Astrocyte (in vitro differentiated cells and primary cell): ENCODE data around the gene PLEKHF1. TPM values are rescaled to one million over a fixed set of nuclear protein-coding genes. Genes with fewer than 3 reads are reported as not detected.
"Not testable (repeated sequence)": the region's sequence is repeated elsewhere in the genome, so short reads cannot be mapped to it uniquely, and the experiment has no call there.

ENCODE experiments used
- DNase-seq: peaks from one replicate; pipeline ENCODE4 v3.0.0-alpha.2; 2010; ENCODE audit warnings: low read depth
- FAIRE-seq: peaks from 2 replicates; lab custom pipeline; 2011; peaks lifted over from hg19 to GRCh38; lab: Jason Lieb, UNC
- H2AFZ ChIP-seq: 2 replicates; pipeline ENCODE4 v1.6.0; 2012; ENCODE audit warnings: low read depth, low read length, inconsistent platforms
- H3K27ac ChIP-seq: 2 replicates; pipeline ENCODE4 v1.5.1; 2011; ENCODE audit warnings: low read depth, low read length, inconsistent platforms
- H3K27me3 ChIP-seq: 2 replicates; pipeline ENCODE4 v1.6.0; 2011; ENCODE audit warnings: low read length, inconsistent platforms; ENCODE audit not compliant: insufficient read depth
- H3K36me3 ChIP-seq: 2 replicates; pipeline ENCODE4 v1.5.1; 2011; ENCODE audit warnings: low read length, inconsistent platforms; ENCODE audit not compliant: insufficient read depth
- H3K4me1 ChIP-seq: 2 replicates; pipeline ENCODE4 v1.5.1; 2011; ENCODE audit warnings: low read length, inconsistent platforms; ENCODE audit not compliant: insufficient read depth
- H3K4me2 ChIP-seq: 2 replicates; pipeline ENCODE4 v1.6.0; 2012; ENCODE audit warnings: low read length, inconsistent platforms
- H3K4me3 ChIP-seq: 2 replicates; pipeline ENCODE4 v1.5.1; 2011; ENCODE audit warnings: low read depth, mild to moderate bottlenecking, low read length, inconsistent platforms; ENCODE audit not compliant: insufficient read depth
- H3K79me2 ChIP-seq: 2 replicates; pipeline ENCODE4 v1.6.0; 2012; ENCODE audit warnings: mild to moderate bottlenecking, low read length, inconsistent platforms; ENCODE audit not compliant: insufficient read depth
- H3K9ac ChIP-seq: 2 replicates; pipeline ENCODE4 v1.6.0; 2012; ENCODE audit warnings: mild to moderate bottlenecking, low read length, inconsistent platforms
- H3K9me3 ChIP-seq: 2 replicates; pipeline ENCODE4 v1.5.1; 2012; ENCODE audit warnings: low read depth, mild to moderate bottlenecking, low read length, inconsistent platforms; ENCODE audit not compliant: insufficient read depth
- H4K20me1 ChIP-seq: 2 replicates; pipeline ENCODE4 v1.6.0; 2012; ENCODE audit warnings: low read length, inconsistent platforms; ENCODE audit not compliant: insufficient read depth
- H3K27ac Mint-ChIP-seq: one replicate; pipeline ENCODE4 v1.8.0; 2021; ENCODE audit warnings: mild to moderate bottlenecking, mixed read lengths; ENCODE audit not compliant: unreplicated experiment
- H3K27me3 Mint-ChIP-seq: one replicate; pipeline ENCODE4 v1.8.0; 2021; ENCODE audit warnings: low read depth, mixed read lengths; ENCODE audit not compliant: unreplicated experiment
- H3K36me3 Mint-ChIP-seq: one replicate; pipeline ENCODE4 v1.8.0; 2021; ENCODE audit warnings: low read depth, mixed read lengths; ENCODE audit not compliant: unreplicated experiment
- H3K4me1 Mint-ChIP-seq: one replicate; pipeline ENCODE4 v1.8.0; 2021; ENCODE audit warnings: low read depth, mixed read lengths; ENCODE audit not compliant: unreplicated experiment
- H3K4me3 Mint-ChIP-seq: one replicate; pipeline ENCODE4 v1.8.0; 2021; ENCODE audit warnings: mild to moderate bottlenecking, moderate library complexity, mixed read lengths; ENCODE audit not compliant: unreplicated experiment
- H3K9me3 Mint-ChIP-seq: one replicate; pipeline ENCODE4 v1.8.0; 2021; ENCODE audit warnings: mild to moderate bottlenecking, mixed read lengths; ENCODE audit not compliant: unreplicated experiment
- EZH2 ChIP-seq: IDR thresholded peaks from 2 replicates; pipeline ENCODE4 v1.6.1; 2012; ENCODE audit warnings: mild to moderate bottlenecking, low read length, inconsistent platforms; ENCODE audit not compliant: insufficient read depth
- total RNA-seq: library from RNA; stranded (reverse); gene quantifications from 2 replicates; pipeline ENCODE4 v1.2.1, GENCODE V29; 2021
- TF ChIP-seq, protein P1 (sequence below): IDR thresholded peaks from 2 replicates; pipeline ENCODE4 v1.5.1; 2011; ENCODE audit warnings: low read depth, mild to moderate bottlenecking, inconsistent platforms, low read length, moderate library complexity; ENCODE audit not compliant: insufficient read depth

PLEKHF1 gene
- total RNA-seq, 1 donor from 2014 or later = 13.1 TPM

DNA sequence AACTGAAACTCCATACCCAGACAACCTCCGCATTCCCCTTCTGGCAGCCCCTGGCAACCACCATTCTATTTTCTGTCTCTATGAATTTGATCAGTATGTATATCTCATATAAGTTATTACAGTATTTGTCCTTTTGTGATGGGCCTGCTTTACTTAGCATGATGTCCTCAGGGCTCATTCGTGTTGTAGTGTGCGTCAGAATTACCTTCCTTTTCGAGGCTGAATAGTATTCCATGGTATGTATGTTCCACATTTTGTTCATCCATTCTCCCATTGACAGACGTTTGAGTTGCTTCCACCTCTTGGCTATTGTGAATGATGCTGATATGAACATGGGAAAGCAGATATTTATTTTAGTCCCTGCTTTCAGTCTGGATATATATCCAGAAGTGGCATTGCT, 5.0 kb downstream of the PLEKHF1 start:
- H3K79me2 ChIP-seq = peaks cover 13% of the 10 kb centered on the region
- H3K4me1 Mint-ChIP-seq = peaks cover 23% of the 10 kb centered on the region

DNA sequence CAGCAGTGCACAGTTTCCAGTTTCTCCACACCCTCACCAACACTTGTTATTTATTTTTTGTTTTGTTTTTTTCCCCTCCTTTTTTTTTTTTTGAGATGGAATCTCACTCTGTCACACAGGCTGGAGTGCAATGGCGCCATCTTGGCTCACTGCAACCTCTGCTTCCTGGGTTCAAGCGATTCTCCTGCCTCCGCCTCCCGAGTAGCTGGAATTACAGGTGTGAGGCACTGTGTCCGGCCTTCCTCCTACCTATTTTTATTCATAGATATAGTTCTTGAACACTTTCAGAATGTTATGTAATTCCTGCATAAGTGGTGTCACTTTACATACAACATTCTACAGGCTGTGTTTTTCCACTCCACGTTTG, 5.7 kb downstream of the PLEKHF1 start:
- H3K4me2 ChIP-seq, H3K4me3 ChIP-seq, H3K36me3 ChIP-seq, H3K9me3 ChIP-seq, H3K9ac ChIP-seq, H3K27ac Mint-ChIP-seq, H3K27me3 Mint-ChIP-seq, H3K27me3 ChIP-seq, DNase-seq, H3K27ac ChIP-seq, H2AFZ ChIP-seq, H3K9me3 Mint-ChIP-seq, H3K4me3 Mint-ChIP-seq, FAIRE-seq: not testable (repeated sequence)
- peaks cover 15% of the 10 kb centered on the region for H3K36me3 Mint-ChIP-seq
- H3K4me1 Mint-ChIP-seq = peaks cover 23% of the 10 kb centered on the region
- peaks cover 43% of the 10 kb centered on the region for H4K20me1 ChIP-seq
- peaks cover 18% of the 10 kb centered on the region for H3K4me1 ChIP-seq
- peaks cover 13% of the 10 kb centered on the region for H3K79me2 ChIP-seq

More for the DNA sequence above, 5.0 kb downstream of the PLEKHF1 start:
- H3K4me2 ChIP-seq = no peak overlapping the region
- Mint-ChIP-seq H3K36me3 (peaks cover 15% of the 10 kb centered on the region), H3K4me3 (no peak overlapping the region), H3K27me3 (no peaks in the 10 kb centered on the region), H3K9me3 (no peaks in the 10 kb centered on the region), H3K27ac (no peak overlapping the region)
- peaks cover 39% of the 10 kb centered on the region for H4K20me1 ChIP-seq
- H3K27me3 ChIP-seq = no peaks in the 10 kb centered on the region
- no peak for DNase-seq
- H3K9ac ChIP-seq = no peak overlapping the region
- no peaks in the 10 kb centered on the region for H3K36me3 ChIP-seq
- TF ChIP-seq, protein P1, sequence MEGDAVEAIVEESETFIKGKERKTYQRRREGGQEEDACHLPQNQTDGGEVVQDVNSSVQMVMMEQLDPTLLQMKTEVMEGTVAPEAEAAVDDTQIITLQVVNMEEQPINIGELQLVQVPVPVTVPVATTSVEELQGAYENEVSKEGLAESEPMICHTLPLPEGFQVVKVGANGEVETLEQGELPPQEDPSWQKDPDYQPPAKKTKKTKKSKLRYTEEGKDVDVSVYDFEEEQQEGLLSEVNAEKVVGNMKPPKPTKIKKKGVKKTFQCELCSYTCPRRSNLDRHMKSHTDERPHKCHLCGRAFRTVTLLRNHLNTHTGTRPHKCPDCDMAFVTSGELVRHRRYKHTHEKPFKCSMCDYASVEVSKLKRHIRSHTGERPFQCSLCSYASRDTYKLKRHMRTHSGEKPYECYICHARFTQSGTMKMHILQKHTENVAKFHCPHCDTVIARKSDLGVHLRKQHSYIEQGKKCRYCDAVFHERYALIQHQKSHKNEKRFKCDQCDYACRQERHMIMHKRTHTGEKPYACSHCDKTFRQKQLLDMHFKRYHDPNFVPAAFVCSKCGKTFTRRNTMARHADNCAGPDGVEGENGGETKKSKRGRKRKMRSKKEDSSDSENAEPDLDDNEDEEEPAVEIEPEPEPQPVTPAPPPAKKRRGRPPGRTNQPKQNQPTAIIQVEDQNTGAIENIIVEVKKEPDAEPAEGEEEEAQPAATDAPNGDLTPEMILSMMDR = no peak
- TF ChIP-seq EZH2 = no peak
- H2AFZ ChIP-seq = no peak overlapping the region
- H3K4me3 ChIP-seq = no peak overlapping the region
- peaks cover 25% of the 10 kb centered on the region for H3K4me1 ChIP-seq
- H3K27ac ChIP-seq = no peak overlapping the region
- H3K9me3 ChIP-seq = no peaks in the 10 kb centered on the region
- FAIRE-seq = no peak

DNA sequence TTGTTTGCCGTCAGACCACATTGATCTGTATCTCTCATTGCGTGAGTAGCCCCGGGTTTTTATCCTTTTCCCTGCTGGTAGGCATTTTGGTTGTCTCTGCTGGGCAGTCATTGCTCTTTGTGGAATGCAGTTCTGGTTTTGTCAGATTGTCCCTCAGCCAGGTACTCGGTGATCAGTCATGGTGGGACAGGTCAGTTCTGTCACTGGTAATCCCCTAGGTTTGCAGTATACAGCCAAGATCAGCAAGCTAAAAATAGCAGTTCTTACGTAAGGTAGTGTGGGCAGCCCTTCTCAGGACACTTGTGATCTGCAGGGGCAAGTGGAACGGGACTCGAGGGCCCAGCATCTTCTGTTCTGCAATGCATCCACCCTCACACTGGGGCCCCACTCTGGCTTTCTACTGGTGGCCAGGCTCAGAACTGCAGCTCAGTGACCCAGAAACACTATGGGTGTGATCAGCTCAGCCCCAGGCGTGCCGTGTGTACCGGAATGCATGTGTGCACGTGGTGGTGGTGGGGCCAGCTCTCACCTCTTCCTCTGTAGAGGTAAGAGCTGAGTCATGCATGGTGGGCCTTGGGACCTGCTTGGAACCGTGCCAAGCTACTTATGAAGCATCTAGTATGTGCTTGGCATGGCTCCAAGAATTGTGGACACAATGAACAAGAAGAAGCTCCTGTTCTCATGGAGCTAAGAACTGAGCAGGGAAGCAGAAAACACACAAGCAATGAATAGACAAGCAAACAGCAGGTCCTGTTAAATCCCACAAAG, 6.3 kb downstream of the PLEKHF1 start:
- peaks cover 13% of the 10 kb centered on the region for H3K36me3 Mint-ChIP-seq
- peak; percentile 53 for DNase-seq
- no peaks in the 10 kb centered on the region for H3K9me3 Mint-ChIP-seq
- H3K4me3 ChIP-seq = no peak overlapping the region
- H3K4me1 Mint-ChIP-seq = peaks cover 23% of the 10 kb centered on the region
- peaks cover 13% of the 10 kb centered on the region for H3K79me2 ChIP-seq
- peak overlapping the region; percentile 1 for H3K4me2 ChIP-seq
- no peak overlapping the region for H3K9ac ChIP-seq
- H3K9me3 ChIP-seq = no peaks in the 10 kb centered on the region
- FAIRE-seq = no peak
- no peaks in the 10 kb centered on the region for H3K27me3 ChIP-seq
- no peak overlapping the region for H3K4me3 Mint-ChIP-seq
- H3K27ac ChIP-seq = no peak overlapping the region
- H4K20me1 ChIP-seq = peaks cover 43% of the 10 kb centered on the region
- no peaks in the 10 kb centered on the region for H3K36me3 ChIP-seq
- TF ChIP-seq, protein P1 = no peak
- TF ChIP-seq EZH2 = no peak
- H2AFZ ChIP-seq = no peak overlapping the region
- peaks cover 13% of the 10 kb centered on the region for H3K4me1 ChIP-seq
- no peak overlapping the region for H3K27ac Mint-ChIP-seq
- no peaks in the 10 kb centered on the region for H3K27me3 Mint-ChIP-seq
